SK-N-SH treated with all-trans-retinoic acid at 6 μM for 48 hours (cell line): ENCODE results near the gene C17orf107.

Experiments
- ATAC-seq: fragments of 200-7000 bp; cut with Tn5 transposase; 3 replicates; pipeline ENCODE4 v1.9.1; 2020; ENCODE audit warnings: mild to moderate bottlenecking, moderate library complexity
- ARNTL ChIP-seq: fragments of 450-650 bp; formaldehyde crosslinking; IDR thresholded peaks from 2 replicates; pipeline ENCODE4 v1.5.0; 2020; ENCODE audit warnings: low read depth, mild to moderate bottlenecking, moderate library complexity, borderline replicate concordance
- BACH2 ChIP-seq: fragments of 250-450 bp; sonication (Bioruptor Pico); IDR thresholded peaks from 2 replicates; pipeline ENCODE4 v1.9.0; 2021; ENCODE audit warnings: mild to moderate bottlenecking, borderline replicate concordance
- CSDC2 ChIP-seq: fragments of 250-450 bp; sonication (Bioruptor Pico); IDR thresholded peaks from 2 replicates; pipeline ENCODE4 v1.5.0; 2020; ENCODE audit warnings: mild to moderate bottlenecking, moderate library complexity
- ESRRG ChIP-seq: fragments of 250-450 bp; sonication (Bioruptor Pico); IDR thresholded peaks from 2 replicates; pipeline ENCODE4 v1.6.1; 2021; ENCODE audit warnings: mild to moderate bottlenecking
- GLIS3 ChIP-seq: fragments of 250-450 bp; sonication (Bioruptor Pico); IDR thresholded peaks from 2 replicates; pipeline ENCODE4 v1.5.0; 2020; ENCODE audit warnings: mild to moderate bottlenecking, moderate library complexity
- ISL1 ChIP-seq: fragments of 250-450 bp; sonication (Bioruptor Pico); IDR thresholded peaks from 2 replicates; pipeline ENCODE4 v2.1.2; 2022; ENCODE audit warnings: mild to moderate bottlenecking, moderate library complexity
- OSR1 ChIP-seq: fragments of 250-450 bp; sonication (Bioruptor Pico); IDR thresholded peaks from 2 replicates; pipeline ENCODE4 v1.8.0; 2022; ENCODE audit warnings: moderate library complexity, mild to moderate bottlenecking, inconsistent platforms
- PATZ1 ChIP-seq: fragments of 250-450 bp; sonication (Bioruptor Pico); IDR thresholded peaks from 2 replicates; pipeline ENCODE4 v1.8.0; 2020; ENCODE audit warnings: mild to moderate bottlenecking, moderate library complexity, borderline replicate concordance
- PPARA ChIP-seq: fragments of 250-450 bp; sonication (Bioruptor Pico); IDR thresholded peaks from 2 replicates; pipeline ENCODE4 v1.5.0; 2020; ENCODE audit warnings: mild to moderate bottlenecking, borderline replicate concordance
- RARB ChIP-seq: fragments of 250-450 bp; sonication (Bioruptor Pico); IDR thresholded peaks from 2 replicates; pipeline ENCODE4 v1.8.0; 2021; ENCODE audit warnings: mild to moderate bottlenecking, moderate library complexity
- SNAI2 ChIP-seq: fragments of 250-450 bp; sonication (Bioruptor Pico); IDR thresholded peaks from 2 replicates; pipeline ENCODE4 v1.5.0; 2020; ENCODE audit warnings: mild to moderate bottlenecking, moderate library complexity
- TCF4 ChIP-seq: fragments of 250-450 bp; sonication (Bioruptor Pico); IDR thresholded peaks from 2 replicates; pipeline ENCODE4 v1.8.0; 2021; ENCODE audit warnings: mild to moderate bottlenecking, moderate library complexity, borderline replicate concordance
- TOX ChIP-seq: fragments of 250-450 bp; sonication (Bioruptor Pico); IDR thresholded peaks from 2 replicates; pipeline ENCODE4 v1.8.0; 2021; ENCODE audit warnings: mild to moderate bottlenecking, moderate library complexity, borderline replicate concordance
- ZC3H10 ChIP-seq: fragments of 250-450 bp; sonication (Bioruptor Pico); IDR thresholded peaks from 2 replicates; pipeline ENCODE4 v1.5.1; 2021; ENCODE audit warnings: mild to moderate bottlenecking, moderate library complexity
- ZFP3 ChIP-seq: fragments of 250-450 bp; sonication (Bioruptor Pico); IDR thresholded peaks from 2 replicates; pipeline ENCODE4 v1.5.0; 2020; ENCODE audit warnings: mild to moderate bottlenecking, moderate library complexity
- ZFP30 ChIP-seq: fragments of 450-650 bp; formaldehyde crosslinking; IDR thresholded peaks from 2 replicates; pipeline ENCODE4 v1.5.0; 2022; ENCODE audit warnings: mild to moderate bottlenecking, moderate library complexity
- ZNF8 ChIP-seq: fragments of 450-650 bp; formaldehyde crosslinking; IDR thresholded peaks from 2 replicates; pipeline ENCODE4 v1.5.0; 2020; ENCODE audit warnings: mild to moderate bottlenecking, moderate library complexity
- TF ChIP-seq, protein P1 (sequence below): fragments of 250-450 bp; sonication (Bioruptor Pico); IDR thresholded peaks from 2 replicates; pipeline ENCODE4 v1.5.0; 2020; ENCODE audit warnings: mild to moderate bottlenecking, moderate library complexity
- TF ChIP-seq, protein P2 (sequence below): fragments of 250-450 bp; sonication (Bioruptor Pico); IDR thresholded peaks from 2 replicates; pipeline ENCODE4 v1.5.1; 2020; ENCODE audit warnings: low read depth, mild to moderate bottlenecking, moderate library complexity
- TF ChIP-seq, protein P3 (sequence below): fragments of 250-450 bp; sonication (Bioruptor Pico); IDR thresholded peaks from 2 replicates; pipeline ENCODE4 v1.5.1; 2021; ENCODE audit warnings: mild to moderate bottlenecking, moderate library complexity

The C17orf107 gene

GRCh38 chr17:4877089-4877488, 22.2 kb upstream of the C17orf107 start:
- TF ChIP-seq ESRRG = no peak
- no peak for TF ChIP-seq PPARA
- TF ChIP-seq, protein P1, sequence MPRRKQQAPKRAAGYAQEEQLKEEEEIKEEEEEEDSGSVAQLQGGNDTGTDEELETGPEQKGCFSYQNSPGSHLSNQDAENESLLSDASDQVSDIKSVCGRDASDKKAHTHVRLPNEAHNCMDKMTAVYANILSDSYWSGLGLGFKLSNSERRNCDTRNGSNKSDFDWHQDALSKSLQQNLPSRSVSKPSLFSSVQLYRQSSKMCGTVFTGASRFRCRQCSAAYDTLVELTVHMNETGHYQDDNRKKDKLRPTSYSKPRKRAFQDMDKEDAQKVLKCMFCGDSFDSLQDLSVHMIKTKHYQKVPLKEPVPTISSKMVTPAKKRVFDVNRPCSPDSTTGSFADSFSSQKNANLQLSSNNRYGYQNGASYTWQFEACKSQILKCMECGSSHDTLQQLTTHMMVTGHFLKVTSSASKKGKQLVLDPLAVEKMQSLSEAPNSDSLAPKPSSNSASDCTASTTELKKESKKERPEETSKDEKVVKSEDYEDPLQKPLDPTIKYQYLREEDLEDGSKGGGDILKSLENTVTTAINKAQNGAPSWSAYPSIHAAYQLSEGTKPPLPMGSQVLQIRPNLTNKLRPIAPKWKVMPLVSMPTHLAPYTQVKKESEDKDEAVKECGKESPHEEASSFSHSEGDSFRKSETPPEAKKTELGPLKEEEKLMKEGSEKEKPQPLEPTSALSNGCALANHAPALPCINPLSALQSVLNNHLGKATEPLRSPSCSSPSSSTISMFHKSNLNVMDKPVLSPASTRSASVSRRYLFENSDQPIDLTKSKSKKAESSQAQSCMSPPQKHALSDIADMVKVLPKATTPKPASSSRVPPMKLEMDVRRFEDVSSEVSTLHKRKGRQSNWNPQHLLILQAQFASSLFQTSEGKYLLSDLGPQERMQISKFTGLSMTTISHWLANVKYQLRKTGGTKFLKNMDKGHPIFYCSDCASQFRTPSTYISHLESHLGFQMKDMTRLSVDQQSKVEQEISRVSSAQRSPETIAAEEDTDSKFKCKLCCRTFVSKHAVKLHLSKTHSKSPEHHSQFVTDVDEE (CRISPR knock-in tag) = no peak
- TF ChIP-seq, protein P2, sequence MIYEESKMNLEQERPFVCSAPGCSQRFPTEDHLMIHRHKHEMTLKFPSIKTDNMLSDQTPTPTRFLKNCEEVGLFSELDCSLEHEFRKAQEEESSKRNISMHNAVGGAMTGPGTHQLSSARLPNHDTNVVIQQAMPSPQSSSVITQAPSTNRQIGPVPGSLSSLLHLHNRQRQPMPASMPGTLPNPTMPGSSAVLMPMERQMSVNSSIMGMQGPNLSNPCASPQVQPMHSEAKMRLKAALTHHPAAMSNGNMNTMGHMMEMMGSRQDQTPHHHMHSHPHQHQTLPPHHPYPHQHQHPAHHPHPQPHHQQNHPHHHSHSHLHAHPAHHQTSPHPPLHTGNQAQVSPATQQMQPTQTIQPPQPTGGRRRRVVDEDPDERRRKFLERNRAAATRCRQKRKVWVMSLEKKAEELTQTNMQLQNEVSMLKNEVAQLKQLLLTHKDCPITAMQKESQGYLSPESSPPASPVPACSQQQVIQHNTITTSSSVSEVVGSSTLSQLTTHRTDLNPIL (CRISPR knock-in tag) = no peak
- TF ChIP-seq OSR1 (CRISPR knock-in tag) = no peak
- no peak for TF ChIP-seq ZNF8 (CRISPR knock-in tag)
- no peak for TF ChIP-seq ZFP30 (CRISPR knock-in tag)
- ATAC-seq = no peak

- ATAC-seq = no peak
- no peak for TF ChIP-seq CSDC2 (CRISPR knock-in tag)
- TF ChIP-seq, protein P3, sequence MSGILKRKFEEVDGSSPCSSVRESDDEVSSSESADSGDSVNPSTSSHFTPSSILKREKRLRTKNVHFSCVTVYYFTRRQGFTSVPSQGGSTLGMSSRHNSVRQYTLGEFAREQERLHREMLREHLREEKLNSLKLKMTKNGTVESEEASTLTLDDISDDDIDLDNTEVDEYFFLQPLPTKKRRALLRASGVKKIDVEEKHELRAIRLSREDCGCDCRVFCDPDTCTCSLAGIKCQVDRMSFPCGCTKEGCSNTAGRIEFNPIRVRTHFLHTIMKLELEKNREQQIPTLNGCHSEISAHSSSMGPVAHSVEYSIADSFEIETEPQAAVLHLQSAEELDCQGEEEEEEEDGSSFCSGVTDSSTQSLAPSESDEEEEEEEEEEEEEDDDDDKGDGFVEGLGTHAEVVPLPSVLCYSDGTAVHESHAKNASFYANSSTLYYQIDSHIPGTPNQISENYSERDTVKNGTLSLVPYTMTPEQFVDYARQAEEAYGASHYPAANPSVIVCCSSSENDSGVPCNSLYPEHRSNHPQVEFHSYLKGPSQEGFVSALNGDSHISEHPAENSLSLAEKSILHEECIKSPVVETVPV (CRISPR knock-in tag) = no peak
- TF ChIP-seq TOX = no peak
- TF ChIP-seq RARB (CRISPR knock-in tag) = no peak
- no peak for TF ChIP-seq ARNTL (CRISPR knock-in tag)
- TF ChIP-seq OSR1 (CRISPR knock-in tag) = no peak
- TF ChIP-seq, protein P2 (CRISPR knock-in tag) = no peak
- TF ChIP-seq ZFP3 (CRISPR knock-in tag) = no peak
- TF ChIP-seq TCF4 (CRISPR knock-in tag) = no peak
- TF ChIP-seq ISL1 = no peak
- no peak for TF ChIP-seq ZNF8 (CRISPR knock-in tag)
- no peak for TF ChIP-seq GLIS3 (CRISPR knock-in tag)
- TF ChIP-seq, protein P1 (CRISPR knock-in tag) = no peak
- TF ChIP-seq ZC3H10 (CRISPR knock-in tag) = no peak
- TF ChIP-seq BACH2 (CRISPR knock-in tag) = no peak
Observed at GRCh38 chr17:4879601-4880000, 19.7 kb upstream of the C17orf107 start.

GRCh38 chr17:4880857-4881256, 18.5 kb upstream of the C17orf107 start:
- ATAC-seq = no peak
- TF ChIP-seq SNAI2 (CRISPR knock-in tag) (no peak), PATZ1 (CRISPR knock-in tag) (no peak), ZNF8 (CRISPR knock-in tag) (no peak), TCF4 (CRISPR knock-in tag) (no peak), ZC3H10 (CRISPR knock-in tag) (no peak), TOX (no peak), BACH2 (CRISPR knock-in tag) (no peak), ESRRG (no peak), CSDC2 (CRISPR knock-in tag) (no peak), PPARA (no peak), OSR1 (CRISPR knock-in tag) (no peak), RARB (CRISPR knock-in tag) (no peak)
- TF ChIP-seq, protein P2 (CRISPR knock-in tag) = no peak
- TF ChIP-seq, protein P1 (CRISPR knock-in tag) = no peak
